HTR-8/SVneo (cell line): ENCODE measurements around the gene SRR.
A peak's percentile ranks its signal among the peaks of the same experiment; 100 is the strongest.
"Not testable (repeated sequence)": the region's sequence is repeated elsewhere in the genome, so short reads cannot be mapped to it uniquely, and the experiment has no call there.

Source experiments
- DNase-seq: peaks from one replicate; pipeline ENCODE4 v3.0.0; 2011; ENCODE audit warnings: low spot score, mixed read lengths; ENCODE audit not compliant: insufficient read length
- FAIRE-seq: peaks from 2 replicates; lab custom pipeline; 2011; peaks lifted over from hg19 to GRCh38; lab: Jason Lieb, UNC

Gene SRR

DNA sequence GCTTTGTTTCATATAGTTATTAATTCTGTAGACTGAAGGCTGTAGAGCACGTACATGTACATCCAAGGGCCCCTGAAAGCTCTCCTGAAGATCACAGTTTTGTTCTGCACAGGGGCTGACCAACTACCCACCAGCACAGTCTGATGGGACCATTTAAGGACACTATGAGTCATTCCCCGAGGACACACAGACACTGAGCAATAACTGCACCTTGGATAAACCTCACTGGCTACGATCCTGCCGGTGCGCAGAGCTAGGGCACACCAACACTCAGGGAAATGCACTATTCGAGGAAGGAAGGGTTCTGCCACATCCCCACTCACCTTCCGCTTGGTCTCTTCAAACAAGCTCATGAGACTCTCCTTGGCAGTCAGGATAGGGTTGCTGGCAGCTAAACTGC lies 20.4 kb upstream of the SRR start:
- no peak for FAIRE-seq

DNA sequence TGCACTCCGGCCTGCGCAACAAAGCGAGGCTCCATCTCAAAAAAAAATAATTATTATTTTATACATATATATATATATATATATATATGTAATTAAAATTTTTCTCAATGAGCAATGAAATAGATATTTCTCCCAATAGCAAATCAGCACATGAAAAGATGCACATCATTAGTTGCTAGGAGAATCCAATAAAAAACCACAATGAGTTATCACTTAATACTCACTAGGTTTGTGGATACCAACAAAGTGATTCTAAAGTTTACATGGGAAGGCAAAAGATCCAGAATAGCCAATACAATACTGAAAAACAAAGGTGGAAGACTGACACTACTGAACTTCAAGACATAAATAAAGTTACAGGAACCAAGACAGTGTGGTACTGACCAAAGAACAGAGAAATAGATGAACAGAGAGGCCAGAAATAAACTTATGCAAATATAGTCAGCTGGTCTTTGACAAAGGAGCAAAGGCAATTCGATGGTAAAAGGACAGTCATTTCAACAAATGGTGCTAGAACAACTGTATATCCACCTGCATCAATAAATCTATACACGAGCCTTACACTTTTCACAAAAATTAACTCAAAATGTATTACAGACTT lies 13.8 kb upstream of the SRR start:
- FAIRE-seq: no peak

More for the DNA sequence above, 20.4 kb upstream of the SRR start:
- no peak for DNase-seq

GRCh38 chr17:2292100-2292499 lies 11.7 kb upstream of the SRR start:
- no peak for DNase-seq
- FAIRE-seq: no peak

More for the DNA sequence above, 13.8 kb upstream of the SRR start:
- no peak for DNase-seq

DNA sequence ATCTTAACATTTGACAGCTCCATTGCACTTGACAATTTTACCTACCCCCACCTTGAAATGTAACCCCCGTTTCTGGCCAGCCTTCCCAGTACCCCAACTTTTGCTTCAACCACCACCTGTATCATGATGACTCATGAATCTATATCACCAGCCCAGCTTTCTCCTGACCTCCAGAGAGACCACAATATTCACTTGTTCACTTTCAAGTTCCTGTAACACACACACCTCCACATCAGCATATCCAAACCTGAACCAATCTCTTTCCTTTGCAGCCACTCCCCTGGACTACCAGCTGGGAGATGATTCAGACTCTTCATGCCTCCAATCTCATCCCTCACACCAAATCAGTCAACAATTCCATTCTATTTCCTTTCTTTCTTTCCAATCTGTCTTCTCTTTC lies 8.2 kb upstream of the SRR start:
- DNase-seq: no peak
- peak; percentile 9 for FAIRE-seq

GRCh38 chr17:2297023-2297422 lies 6.7 kb upstream of the SRR start:
- DNase-seq: no peak
- no peak for FAIRE-seq

GRCh38 chr17:2299136-2299535 lies 4.6 kb upstream of the SRR start:
- FAIRE-seq (no peak), DNase-seq (no peak)

DNA sequence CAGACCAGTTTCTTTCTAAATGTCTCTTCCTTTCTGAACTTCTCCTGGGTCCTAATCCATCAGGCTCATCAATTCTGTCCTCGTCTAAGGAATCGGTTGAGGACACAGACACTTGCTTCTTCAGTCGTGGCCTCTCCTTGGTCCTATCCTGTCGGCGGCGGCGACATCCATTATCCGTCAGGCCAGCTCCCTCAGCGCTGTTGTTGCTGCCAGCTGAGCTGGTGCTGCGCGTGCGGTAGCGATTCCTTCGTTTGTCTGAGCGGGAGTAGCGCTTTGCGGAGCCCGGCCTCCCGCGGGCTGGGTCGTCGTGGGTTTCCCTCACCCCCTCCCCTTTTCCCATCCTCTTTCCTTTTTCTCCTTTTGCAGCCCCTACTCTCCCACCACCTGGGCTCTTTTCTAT lies 4.0 kb upstream of the SRR start:
- DNase-seq (no peak), FAIRE-seq (no peak)

DNA sequence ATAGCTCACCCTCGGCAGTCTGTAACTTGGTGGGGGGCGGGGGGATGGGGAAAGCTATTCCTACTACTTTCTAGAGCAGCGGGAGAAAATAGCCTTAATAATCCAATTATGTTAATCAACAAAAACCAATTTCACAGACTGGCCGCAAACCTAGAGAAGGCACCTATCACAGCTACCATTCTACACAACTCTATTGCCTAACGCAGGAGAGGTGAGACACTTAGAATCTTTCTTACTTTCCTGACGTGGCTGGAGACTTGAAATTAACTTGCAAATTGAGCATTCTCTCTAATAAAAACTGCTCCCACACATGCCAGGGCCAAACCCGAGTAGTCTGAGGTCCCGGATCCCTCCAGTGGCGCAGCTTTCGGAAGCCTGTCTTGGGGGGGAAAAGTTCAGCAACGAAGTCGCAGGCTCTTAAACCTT lies 959 bp upstream of the SRR start:
- no peak for FAIRE-seq
- DNase-seq: no peak

DNA sequence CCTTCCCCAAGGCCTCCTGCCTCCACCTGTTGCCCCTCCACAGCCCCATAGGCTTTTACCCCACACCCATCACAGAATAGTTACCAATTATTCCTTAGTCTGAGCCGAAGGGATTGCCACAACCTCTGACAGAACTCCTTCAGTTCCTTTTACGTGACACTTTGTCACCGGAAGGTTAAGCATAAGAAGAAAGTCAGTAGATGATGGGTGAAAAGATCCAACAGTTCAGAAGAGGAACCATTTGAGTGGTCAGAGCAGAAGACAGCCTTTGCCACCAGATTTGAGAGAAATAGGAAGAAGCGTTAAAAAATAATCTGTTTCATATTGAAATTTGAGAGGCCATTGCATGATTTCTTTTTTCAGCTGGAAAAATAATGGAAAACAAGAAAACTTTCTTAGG lies 1.2 kb downstream of the SRR start:
- FAIRE-seq: no peak
- DNase-seq: no peak

DNA sequence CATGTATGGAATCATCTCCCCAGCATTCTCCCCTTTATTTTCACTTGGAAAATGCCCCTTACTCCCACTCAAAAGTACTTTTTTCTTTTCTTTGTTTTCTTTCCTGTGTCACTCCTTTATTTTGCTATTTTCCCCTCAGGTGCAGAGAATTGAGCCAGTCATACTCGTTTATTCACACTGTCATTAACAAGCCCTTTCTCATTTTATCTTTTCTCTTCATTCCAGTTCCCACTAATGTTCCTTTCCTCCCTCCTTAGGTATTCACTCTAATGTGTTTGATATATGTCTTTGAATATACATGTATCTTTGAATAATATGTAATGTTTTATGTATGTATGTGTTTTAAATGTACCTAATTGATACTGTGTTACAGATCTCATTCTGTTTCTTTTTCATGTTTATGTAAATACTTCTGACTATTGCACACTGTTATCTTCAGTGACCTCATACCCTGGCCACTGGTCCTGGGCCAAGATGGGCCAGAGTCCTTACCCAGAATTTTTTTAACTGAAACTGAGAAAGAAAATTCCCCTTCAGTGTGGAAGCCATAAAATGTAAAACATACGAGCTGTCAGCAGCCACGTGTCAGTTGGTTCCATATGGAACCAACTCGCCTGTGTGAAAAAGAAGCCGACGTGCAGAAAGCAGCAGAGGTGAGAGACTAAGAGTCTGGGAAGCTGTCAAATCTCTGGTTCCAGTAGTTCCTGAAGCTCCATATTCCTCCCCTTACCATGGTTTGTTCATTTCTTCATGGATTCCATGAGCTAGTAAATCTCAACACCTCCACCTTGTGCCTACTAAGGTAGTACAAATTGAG lies 5.8 kb downstream of the SRR start:
- FAIRE-seq: no peak
- no peak for DNase-seq

DNA sequence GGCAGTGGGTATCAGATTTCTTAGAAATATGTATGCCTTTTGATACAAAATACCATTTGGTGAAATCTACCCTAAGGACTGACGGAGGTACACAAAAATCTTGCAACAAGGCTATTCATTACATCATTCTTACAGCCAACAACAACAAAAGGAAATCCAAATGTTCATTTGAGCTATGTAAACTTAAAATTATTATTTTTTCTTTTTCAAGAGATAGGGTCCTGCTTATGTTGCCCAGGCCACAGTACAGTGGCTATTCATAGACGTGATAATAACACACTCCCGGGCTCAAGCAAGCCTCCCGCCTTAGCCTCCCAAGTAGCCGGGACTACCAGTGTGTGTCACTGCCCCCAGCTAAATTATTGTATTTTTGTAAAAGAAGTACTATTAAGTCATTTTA lies 9.0 kb downstream of the SRR start:
- no peak for FAIRE-seq
- no peak for DNase-seq

DNA sequence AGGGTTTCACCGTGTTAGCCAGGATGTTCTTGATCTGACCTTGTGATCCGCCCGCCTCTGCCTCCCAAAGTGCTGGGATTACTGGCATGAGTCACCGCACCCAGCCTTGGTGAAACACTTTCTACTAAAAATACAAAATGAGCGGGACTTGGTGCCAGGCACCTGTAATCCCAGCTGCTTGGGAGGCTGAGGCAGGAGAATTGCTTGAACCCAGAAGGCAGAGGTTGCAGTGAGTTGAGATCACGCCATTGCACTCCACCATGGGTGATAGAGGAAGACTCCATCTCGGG lies 13.1 kb downstream of the SRR start:
- not testable (repeated sequence) for FAIRE-seq, DNase-seq

GRCh38 chr17:2317796-2318195 lies 14.0 kb downstream of the SRR start:
- FAIRE-seq (no peak), DNase-seq (no peak)

- FAIRE-seq: no peak
Measured at GRCh38 chr17:2319051-2319450, 15.3 kb downstream of the SRR start.

DNA sequence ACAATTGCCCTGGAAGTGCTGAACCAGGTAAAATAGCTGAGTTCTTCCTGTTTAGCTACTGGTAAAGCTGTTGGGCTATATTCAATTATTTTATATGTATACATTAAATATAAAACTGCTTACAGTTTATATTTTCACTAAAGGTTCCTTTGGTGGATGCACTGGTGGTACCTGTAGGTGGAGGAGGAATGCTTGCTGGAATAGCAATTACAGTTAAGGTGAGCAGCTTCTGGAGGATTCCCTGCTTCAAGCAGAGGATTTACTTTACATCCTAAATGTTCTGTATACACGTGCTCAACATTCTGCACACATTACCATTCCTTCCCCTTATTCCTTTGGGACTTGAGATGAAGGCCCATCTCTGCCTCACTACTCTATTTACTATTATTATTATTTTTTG lies 17.6 kb downstream of the SRR start:
- no peak for FAIRE-seq
- DNase-seq: no peak

More at GRCh38 chr17:2319051-2319450, 15.3 kb downstream of the SRR start:
- DNase-seq: no peak

DNA sequence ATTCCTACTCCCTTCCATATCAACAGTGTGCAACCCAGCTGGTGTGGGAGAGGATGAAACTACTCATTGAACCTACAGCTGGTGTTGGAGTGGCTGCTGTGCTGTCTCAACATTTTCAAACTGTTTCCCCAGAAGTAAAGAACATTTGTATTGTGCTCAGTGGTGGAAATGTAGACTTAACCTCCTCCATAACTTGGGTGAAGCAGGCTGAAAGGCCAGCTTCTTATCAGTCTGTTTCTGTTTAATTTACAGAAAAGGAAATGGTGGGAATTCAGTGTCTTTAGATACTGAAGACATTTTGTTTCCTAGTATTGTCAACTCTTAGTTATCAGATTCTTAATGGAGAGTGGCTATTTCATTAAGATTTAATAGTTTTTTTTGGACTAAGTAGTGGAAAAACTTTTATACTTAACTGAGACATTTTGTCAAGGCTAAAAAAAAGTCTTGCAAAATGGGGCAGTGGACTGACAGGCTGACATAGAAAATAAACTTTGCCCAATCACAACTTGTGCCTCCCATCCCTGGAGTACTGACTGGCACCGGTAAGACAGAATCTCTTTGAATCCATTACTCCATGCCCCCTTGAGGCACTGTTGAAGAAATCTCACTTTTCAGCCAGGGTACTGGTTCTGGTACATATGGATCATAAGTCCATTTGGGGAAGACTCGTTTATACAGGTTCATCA lies 20.0 kb downstream of the SRR start:
- no peak for FAIRE-seq

DNA sequence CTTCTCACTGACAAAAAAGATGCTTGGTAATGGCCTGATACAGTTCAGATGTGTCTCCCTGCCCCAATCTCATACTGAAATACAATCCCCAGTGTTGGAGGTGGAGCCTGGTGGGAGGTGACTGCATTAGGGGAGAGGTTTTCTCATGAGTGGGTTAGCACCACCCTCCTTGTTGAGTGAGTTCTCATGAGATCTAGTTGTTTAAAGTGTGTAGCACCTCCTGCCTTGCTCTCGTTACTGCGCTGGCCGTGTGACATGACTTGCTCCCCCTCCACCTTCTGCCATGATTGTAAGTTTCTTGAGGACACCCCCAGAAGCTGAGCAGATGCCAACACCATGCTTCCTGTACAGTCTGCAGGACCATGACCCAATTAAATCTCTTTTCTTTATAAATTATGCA lies 27.6 kb downstream of the SRR start:
- DNase-seq (no peak), FAIRE-seq (no peak)

More for the DNA sequence above, 20.0 kb downstream of the SRR start:
- DNase-seq: no peak

DNA sequence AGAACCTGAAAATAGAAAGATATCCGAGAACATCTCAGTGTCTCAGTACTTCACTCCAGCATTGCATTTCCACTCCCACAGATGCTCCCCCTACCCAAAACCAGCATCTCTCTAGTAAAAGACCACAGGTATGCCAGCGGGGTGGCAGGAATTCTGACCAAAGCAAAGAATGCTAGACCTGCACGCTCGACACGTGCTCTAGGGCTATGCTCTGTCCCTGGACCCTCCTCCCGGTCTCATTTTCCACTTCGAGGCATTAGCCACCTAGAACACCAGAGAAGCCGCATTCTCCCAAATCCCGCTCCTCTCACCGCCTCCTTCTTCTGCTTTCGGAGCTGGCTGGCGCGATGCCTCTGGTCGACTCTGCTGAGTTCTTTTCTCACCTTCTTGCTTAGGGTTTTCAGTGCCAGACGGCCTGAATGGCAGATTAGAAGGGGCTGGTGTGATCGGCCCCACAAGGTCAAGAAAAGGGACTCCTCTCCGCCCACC lies 32.0 kb downstream of the SRR start:
- DNase-seq: peak; percentile 18
- peak; percentile 54 for FAIRE-seq

DNA sequence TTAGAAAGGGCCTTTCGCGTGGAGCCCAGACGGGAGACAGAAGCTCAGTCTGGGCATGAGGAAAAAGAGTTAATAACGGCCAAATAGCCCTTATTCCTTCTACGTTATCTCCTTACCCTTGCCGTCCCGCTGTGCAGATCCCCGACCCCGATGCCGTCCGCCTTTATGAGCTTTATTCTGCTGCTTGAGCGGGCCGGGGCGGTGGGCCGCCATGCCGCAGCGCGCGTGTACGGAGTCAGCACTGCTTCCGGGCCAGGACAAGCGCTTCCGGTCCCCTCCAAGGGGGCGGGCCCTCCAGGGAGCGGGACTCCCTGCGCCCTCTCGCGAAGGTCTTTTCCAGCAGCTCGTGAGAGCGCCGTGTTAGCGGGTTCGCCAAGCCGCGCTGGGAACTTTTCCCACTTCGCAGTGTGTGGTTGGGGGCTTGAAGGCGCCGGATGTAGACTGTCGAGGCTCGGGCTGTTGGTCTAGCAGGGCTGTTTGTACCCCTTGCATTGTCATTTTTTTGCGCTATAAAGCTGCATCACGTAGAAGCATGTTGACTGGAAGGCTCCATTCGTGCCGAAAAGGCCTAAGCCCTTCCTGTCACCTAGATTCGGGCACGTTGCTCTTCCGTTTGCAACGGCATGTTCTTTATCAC lies 32.6 kb downstream of the SRR start, which contains the start of gene TSR1:
TSR1 (minus strand) TSS at position 243 of the 637 bp plus-strand sequence; CDS start at position 213, 30 bp downstream.
- DNase-seq (peak; percentile 97), FAIRE-seq (peak; percentile 95)

DNA sequence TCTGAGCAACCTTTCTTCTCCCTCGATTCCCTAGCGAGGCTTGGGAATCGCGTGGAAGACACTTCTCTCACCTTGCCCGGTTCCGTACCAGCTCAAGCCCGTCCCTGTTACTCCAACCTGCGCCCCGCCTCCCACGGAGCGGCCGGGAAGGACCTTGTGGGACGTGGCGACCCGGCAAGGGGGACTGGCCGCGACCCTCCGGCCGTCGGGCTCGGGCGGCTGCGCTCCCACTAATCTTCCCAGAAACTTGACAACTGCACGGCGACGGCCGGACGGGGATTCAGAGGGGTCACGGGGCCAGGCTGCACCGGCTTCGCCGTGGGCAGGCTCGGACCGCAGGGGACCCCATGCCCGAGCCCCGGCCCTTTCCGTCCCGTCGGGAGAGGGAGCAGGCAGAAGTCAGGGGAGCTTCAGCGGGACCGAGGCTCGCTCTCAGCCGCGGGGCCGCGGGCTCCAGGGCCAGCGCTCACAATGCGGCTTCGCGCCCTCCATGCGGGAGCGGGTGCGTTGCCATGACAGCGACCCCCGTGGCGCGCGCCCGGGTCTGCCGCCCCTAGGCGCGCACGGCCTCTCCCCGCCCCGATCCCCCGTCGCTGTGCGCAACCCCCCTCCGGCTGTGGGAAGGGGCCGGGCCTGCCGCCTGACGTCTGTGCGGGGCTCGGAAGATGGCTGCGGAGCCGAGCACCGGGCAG lies 33.2 kb downstream of the SRR start, which contains the start of gene SGSM2:
SGSM2 (plus strand) TSS at position 650 of the 692 bp plus-strand sequence. CDS start 188 bp downstream, outside the sequence.
- FAIRE-seq: peak; percentile 96

More for the DNA sequence above, 33.2 kb downstream of the SRR start, which contains the start of gene SGSM2:
- DNase-seq: peak; percentile 75
